Subcutaneous adipose tissue (tissue), 4 donors: ENCODE measurements around the gene RBPMS2. TPM values are rescaled to one million over a fixed set of nuclear protein-coding genes. Genes with fewer than 3 reads are reported as not detected.

Experiments used
- total RNA-seq, 4 donors: library from RNA; depleted of rRNA; stranded (reverse); fragments of >200 nt; gene quantifications; one replicate each; pipeline ENCODE4 v1.1.0, GENCODE V29; 2016
- TF ChIP-seq, protein P1 (sequence below): fragments of 450-650 bp; IDR thresholded peaks from one replicate; pipeline ENCODE4 v1.5.1; 2016; ENCODE audit warnings: low read depth, mild to moderate bottlenecking, control low read depth, antibody characterized with exemption, moderate library complexity

RBPMS2 gene
- total RNA-seq, 4 donors from 2014 or later: 0.98 to 6.4 (median 1.6) TPM

DNA sequence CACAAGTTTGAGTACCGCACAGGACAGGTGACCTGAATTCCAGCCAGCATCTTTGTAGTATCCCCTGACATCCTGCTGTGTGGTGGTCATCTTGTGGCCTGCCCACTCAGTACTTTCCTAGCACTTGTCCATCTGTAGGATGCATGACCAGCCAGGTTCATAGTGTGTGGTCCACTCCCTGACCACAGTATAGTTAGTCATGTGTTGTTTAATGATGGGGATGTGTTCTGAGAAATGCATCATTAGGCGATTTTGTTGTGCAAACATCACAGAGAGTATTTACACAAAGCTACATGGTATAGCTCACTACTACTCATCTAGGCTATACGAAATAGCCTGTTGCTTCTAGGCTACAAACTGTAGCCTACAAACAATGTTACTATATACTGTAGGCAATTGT lies 16.9 kb upstream of the RBPMS2 start:
- TF ChIP-seq, protein P1, sequence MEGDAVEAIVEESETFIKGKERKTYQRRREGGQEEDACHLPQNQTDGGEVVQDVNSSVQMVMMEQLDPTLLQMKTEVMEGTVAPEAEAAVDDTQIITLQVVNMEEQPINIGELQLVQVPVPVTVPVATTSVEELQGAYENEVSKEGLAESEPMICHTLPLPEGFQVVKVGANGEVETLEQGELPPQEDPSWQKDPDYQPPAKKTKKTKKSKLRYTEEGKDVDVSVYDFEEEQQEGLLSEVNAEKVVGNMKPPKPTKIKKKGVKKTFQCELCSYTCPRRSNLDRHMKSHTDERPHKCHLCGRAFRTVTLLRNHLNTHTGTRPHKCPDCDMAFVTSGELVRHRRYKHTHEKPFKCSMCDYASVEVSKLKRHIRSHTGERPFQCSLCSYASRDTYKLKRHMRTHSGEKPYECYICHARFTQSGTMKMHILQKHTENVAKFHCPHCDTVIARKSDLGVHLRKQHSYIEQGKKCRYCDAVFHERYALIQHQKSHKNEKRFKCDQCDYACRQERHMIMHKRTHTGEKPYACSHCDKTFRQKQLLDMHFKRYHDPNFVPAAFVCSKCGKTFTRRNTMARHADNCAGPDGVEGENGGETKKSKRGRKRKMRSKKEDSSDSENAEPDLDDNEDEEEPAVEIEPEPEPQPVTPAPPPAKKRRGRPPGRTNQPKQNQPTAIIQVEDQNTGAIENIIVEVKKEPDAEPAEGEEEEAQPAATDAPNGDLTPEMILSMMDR: no peak

DNA sequence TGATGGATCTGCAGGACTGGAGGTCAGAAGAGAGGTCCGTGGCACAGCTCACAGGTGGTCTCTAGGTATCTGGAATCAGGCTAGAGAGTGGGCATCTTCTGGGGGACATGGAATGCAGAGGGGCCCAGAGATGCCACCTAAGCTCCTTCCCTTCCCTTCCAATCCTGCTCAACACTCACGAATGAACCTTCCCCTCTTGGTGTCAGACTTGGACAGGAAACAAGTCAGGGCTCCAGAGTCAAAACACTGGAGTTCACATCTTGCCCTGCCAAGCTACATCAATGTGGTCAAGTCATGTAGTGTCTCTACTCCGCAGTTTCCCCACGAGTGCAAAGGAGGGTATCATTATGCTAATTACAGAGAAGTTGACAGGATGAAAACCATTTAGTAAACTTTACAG lies 16.0 kb upstream of the RBPMS2 start:
- TF ChIP-seq, protein P1: no peak

DNA sequence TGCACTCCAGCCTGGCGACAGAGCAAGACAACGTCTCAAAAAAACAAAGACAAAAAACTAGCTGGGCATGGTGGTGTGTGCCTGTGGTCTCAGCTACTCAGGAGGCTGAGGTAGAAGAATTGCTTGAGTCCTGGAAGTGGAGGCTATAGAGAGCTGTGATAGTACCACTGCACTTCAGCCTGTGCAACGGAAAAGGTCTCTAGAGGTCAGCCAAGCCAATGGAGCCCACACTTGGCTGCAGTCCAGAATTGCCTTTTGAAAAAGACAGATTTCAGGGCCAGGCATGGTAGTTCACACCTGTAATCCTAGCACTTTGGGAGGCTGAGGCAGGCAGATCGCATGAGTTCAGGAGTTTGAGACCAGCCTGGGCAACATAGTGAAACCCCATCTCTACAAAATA lies 8.4 kb upstream of the RBPMS2 start:
- TF ChIP-seq, protein P1: no peak

DNA sequence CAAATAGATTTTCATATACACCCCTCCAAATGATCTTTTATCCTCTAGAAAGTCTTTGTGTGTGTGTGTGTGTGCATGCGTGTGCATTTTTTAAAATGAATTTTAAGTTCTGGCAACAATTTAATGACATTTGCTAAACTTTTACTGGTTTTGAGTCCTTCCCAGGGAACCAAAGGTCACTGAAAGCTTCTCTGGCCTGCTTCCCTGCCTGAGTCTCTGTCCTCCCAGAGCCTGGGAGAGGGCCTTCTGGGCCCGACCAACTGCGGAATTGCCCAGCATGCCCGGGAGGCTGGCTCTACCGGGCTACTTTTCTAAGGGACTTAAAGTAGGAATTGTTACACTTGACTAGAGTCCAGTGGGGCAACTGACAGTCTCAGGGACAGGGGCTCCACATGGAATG lies 7.4 kb upstream of the RBPMS2 start:
- TF ChIP-seq, protein P1: no peak

DNA sequence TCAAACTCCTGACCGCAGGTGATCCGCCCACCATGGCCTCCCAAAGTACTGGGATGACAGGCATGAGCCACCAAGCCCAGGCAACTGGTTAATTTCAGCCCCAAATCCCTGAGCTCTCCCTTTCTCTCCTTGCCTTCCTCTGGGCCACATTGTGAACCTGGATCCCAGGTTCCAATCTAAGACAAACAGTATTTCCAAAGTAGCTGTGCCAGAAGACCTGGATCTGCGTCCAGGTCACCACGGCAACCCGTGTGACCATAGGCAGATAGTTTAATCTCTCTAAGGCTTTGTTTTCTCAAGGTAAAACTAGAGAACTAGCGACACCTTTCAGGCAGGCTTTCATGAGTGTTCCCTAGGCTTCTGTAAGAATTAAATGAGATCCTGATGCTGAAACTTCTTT lies 5.9 kb upstream of the RBPMS2 start:
- TF ChIP-seq, protein P1: no peak

DNA sequence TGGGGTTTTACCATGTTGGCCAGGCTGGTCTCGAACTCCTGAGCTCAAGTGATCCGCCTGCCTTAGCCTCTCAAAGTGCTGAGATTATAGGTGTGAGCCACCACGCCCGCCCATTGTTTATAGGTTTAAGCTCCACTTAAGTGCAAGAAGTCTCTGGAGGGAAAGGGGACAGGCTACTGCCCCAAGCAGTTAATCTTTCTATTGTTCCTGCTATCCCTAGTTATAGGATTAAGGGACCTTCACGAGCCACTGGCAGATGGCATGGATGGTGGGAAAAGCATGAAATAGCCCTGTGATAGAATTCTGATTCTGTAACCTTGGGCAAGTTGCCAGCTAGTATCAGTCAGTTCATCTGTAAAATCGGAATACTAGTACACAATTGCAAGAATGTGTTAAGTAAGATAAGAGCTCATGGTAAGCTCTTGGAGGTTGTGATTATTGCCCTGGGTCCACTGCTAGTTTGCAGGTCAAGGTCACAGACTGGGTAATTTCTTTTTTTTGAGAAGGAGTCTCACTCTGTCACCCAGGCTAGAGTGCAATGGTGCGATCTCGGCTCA lies 5.3 kb upstream of the RBPMS2 start:
- TF ChIP-seq, protein P1: no peak

DNA sequence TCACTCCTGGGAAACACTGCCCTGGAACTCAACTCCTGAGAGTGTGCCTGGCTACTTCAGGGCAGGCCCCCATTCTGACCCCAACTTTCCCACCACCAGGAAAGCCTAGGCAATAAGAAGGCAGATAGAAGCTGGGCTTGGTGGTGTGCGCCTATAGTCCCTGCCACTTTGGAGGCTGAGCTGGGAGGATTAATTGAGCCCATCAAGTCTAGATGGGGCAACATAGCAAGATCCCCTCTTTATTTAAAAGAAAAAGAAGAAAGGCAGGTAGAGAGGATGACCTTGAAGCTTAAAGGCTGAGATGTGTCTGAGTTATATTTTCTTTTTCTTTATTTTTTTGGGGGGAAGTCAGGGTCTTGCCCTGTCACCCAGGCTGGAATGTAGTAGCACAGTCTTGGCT lies 4.2 kb upstream of the RBPMS2 start:
- TF ChIP-seq, protein P1: no peak
